ENCODE data around the gene RFX3.
"Not testable (repeated sequence)": the region's sequence is repeated elsewhere in the genome, so short reads cannot be mapped to it uniquely, and the experiment has no call there.

Gene RFX3

GRCh38 chr9:3342159-3342777 is 183.5 kb downstream of the RFX3 start:
- no peak for DNase-seq

- DNase-seq: no peak
These were observed 188.1 kb downstream of the RFX3 start for GRCh38 chr9:3337515-3338225.

- DNase-seq: no peak
These were observed 188.8 kb downstream of the RFX3 start for GRCh38 chr9:3336951-3337350.

- no peak for DNase-seq
These were observed 193.0 kb downstream of the RFX3 start for GRCh38 chr9:3332802-3333201.

GRCh38 chr9:3331801-3332200 is 194.0 kb downstream of the RFX3 start:
- DNase-seq: peak; percentile 7

- no peak for DNase-seq
These were observed 194.9 kb downstream of the RFX3 start for GRCh38 chr9:3330792-3331420.

- no peak for DNase-seq
These were observed 196.4 kb downstream of the RFX3 start for GRCh38 chr9:3329361-3329760.

- DNase-seq: no peak
These were observed 202.1 kb downstream of the RFX3 start for GRCh38 chr9:3323714-3324113.

GRCh38 chr9:3321186-3321585 is 204.6 kb downstream of the RFX3 start:
- DNase-seq: no peak

- DNase-seq: not testable (repeated sequence)
These were observed 213.2 kb downstream of the RFX3 start for GRCh38 chr9:3312595-3312994.

- no peak for DNase-seq
These were observed 217.2 kb downstream of the RFX3 start for GRCh38 chr9:3308609-3309008.

- not testable (repeated sequence) for DNase-seq
These were observed 221.4 kb downstream of the RFX3 start for GRCh38 chr9:3304388-3304787.

GRCh38 chr9:3299872-3300271 is 225.9 kb downstream of the RFX3 start:
- DNase-seq: no peak

- no peak for DNase-seq
These were observed 229.3 kb downstream of the RFX3 start for GRCh38 chr9:3296536-3296935.

GRCh38 chr9:3292311-3292710 is 233.5 kb downstream of the RFX3 start:
- DNase-seq: no peak

GRCh38 chr9:3290231-3290840 is 235.5 kb downstream of the RFX3 start:
- DNase-seq: no peak

- no peak for DNase-seq
These were observed 237.1 kb downstream of the RFX3 start for GRCh38 chr9:3288686-3289085.

GRCh38 chr9:3285365-3286161 is 240.2 kb downstream of the RFX3 start:
- no peak for DNase-seq

GRCh38 chr9:3282365-3282764 is 243.4 kb downstream of the RFX3 start:
- DNase-seq: no peak

- DNase-seq: no peak
These were observed 244.4 kb downstream of the RFX3 start for GRCh38 chr9:3281399-3281798.

- no peak for DNase-seq
These were observed 248.6 kb downstream of the RFX3 start for GRCh38 chr9:3277200-3277599.

- DNase-seq: no peak
These were observed 254.2 kb downstream of the RFX3 start for GRCh38 chr9:3271581-3271980.

- no peak for DNase-seq
These were observed 254.6 kb downstream of the RFX3 start for GRCh38 chr9:3271157-3271556.
